ENCODE data around the gene ALK. TPM values are rescaled to one million over a fixed set of nuclear protein-coding genes. Genes with fewer than 3 reads are reported as not detected.

Gene ALK
- total RNA-seq, 4 donors from 2014 or later, result 0.83 to 1.6 (median 1.2) TPM

GRCh38 chr2:29917781-29918180, 3.6 kb downstream of the ALK start:
- WGBS, result 67% methylated on average over 1 of the region's 1 CpG
- Histone ChIP-seq H3K36me3 (no peaks in the 10 kb centered on the region), H3K4me1 (peaks cover 27 to 31% (median 29%) of the 10 kb centered on the region in 4 donors), H3K27me3 (peaks cover 6 to 96% (median 28%) of the 10 kb centered on the region in 4 donors), H3K9me3 (no peaks in the 10 kb centered on the region), H3K27ac (replicated peaks in 1 of 4) (no peak overlapping the region), H3K4me3 (no peak overlapping the region)
- intact Hi-C loops (cut with DNase I), result no loop called here
- no peak for TF ChIP-seq POLR2AphosphoS5 (IDR thresholded peaks at IDR 0.05)
- no peak for TF ChIP-seq POLR2A (IDR thresholded peaks at IDR 0.05; ENCODE audit: low read depth)
- no peak for TF ChIP-seq EP300 (IDR thresholded peaks at IDR 0.05)
- TF ChIP-seq CTCF (IDR thresholded peaks at IDR 0.05), result no peak
- no peak for DNase-seq (ENCODE audit: extremely low spot score)

- Histone ChIP-seq H3K4me3 (no peak overlapping the region), H3K9me3 (no peaks in the 10 kb centered on the region), H3K4me1 (peaks cover 18 to 21% (median 18%) of the 10 kb centered on the region in 4 donors), H3K27ac (replicated peaks in 1 of 4) (no peak overlapping the region), H3K27me3 (peaks cover 3 to 84% (median 24%) of the 10 kb centered on the region in 4 donors), H3K36me3 (no peaks in the 10 kb centered on the region)
- peak; percentile 12 for DNase-seq (ENCODE audit: extremely low spot score)
- TF ChIP-seq EP300 (IDR thresholded peaks at IDR 0.05) (no peak), CTCF (IDR thresholded peaks at IDR 0.05) (no peak), POLR2A (IDR thresholded peaks at IDR 0.05; ENCODE audit: low read depth) (no peak), POLR2AphosphoS5 (IDR thresholded peaks at IDR 0.05) (no peak)
- intact Hi-C loops (cut with DNase I), result no loop called here
Measured at GRCh38 chr2:29916571-29916970, 4.8 kb downstream of the ALK start.

- intact Hi-C loops (cut with DNase I), result no loop called here
- DNase-seq (ENCODE audit: extremely low spot score), result peak; percentile 1
- no peak for TF ChIP-seq EP300 (IDR thresholded peaks at IDR 0.05)
- no peak for TF ChIP-seq CTCF (IDR thresholded peaks at IDR 0.05)
- no peak for TF ChIP-seq POLR2A (IDR thresholded peaks at IDR 0.05; ENCODE audit: low read depth)
- TF ChIP-seq POLR2AphosphoS5 (IDR thresholded peaks at IDR 0.05), result no peak
- Histone ChIP-seq H3K4me3 (no peak overlapping the region), H3K4me1 (no peaks in the 10 kb centered on the region), H3K36me3 (no peaks in the 10 kb centered on the region), H3K27ac (replicated peaks in 1 of 4) (no peak overlapping the region), H3K27me3 (peaks cover 0 to 44% (median 0%) of the 10 kb centered on the region in 4 donors), H3K9me3 (no peaks in the 10 kb centered on the region)
- 79% methylated on average over 1 of the region's 1 CpG for WGBS
Measured at GRCh38 chr2:29910960-29911359, 10.4 kb downstream of the ALK start.

- peaks cover 0 to 44% (median 0%) of the 10 kb centered on the region in 4 donors for H3K27me3 ChIP-seq
- H3K36me3 ChIP-seq, result no peaks in the 10 kb centered on the region
- no peaks in the 10 kb centered on the region for H3K4me1 ChIP-seq
- no peaks in the 10 kb centered on the region for H3K9me3 ChIP-seq
- TF ChIP-seq POLR2A (IDR thresholded peaks at IDR 0.05; ENCODE audit: low read depth), result no peak
- TF ChIP-seq EP300 (IDR thresholded peaks at IDR 0.05), result no peak
- TF ChIP-seq CTCF (IDR thresholded peaks at IDR 0.05), result no peak
- TF ChIP-seq POLR2AphosphoS5 (IDR thresholded peaks at IDR 0.05), result no peak
- DNase-seq (ENCODE audit: extremely low spot score), result no peak
- no peak overlapping the region for H3K4me3 ChIP-seq
- intact Hi-C loops (cut with DNase I), result no loop called here
- no peak overlapping the region for H3K27ac ChIP-seq (replicated peaks in 1 of 4)
Measured at GRCh38 chr2:29910465-29910864, 10.9 kb downstream of the ALK start.

GRCh38 chr2:29902356-29902755, 19.0 kb downstream of the ALK start:
- no peaks in the 10 kb centered on the region for H3K36me3 ChIP-seq
- H3K27ac ChIP-seq (replicated peaks in 1 of 4), result no peak overlapping the region
- no peaks in the 10 kb centered on the region for H3K4me1 ChIP-seq
- no peaks in the 10 kb centered on the region for H3K9me3 ChIP-seq
- DNase-seq (ENCODE audit: extremely low spot score), result no peak
- WGBS, result 40% methylated on average over 1 of the region's 1 CpG
- no peak overlapping the region for H3K4me3 ChIP-seq
- peaks cover 0 to 32% (median 0%) of the 10 kb centered on the region in 4 donors for H3K27me3 ChIP-seq
- TF ChIP-seq EP300 (IDR thresholded peaks at IDR 0.05) (no peak), POLR2A (IDR thresholded peaks at IDR 0.05; ENCODE audit: low read depth) (no peak), CTCF (IDR thresholded peaks at IDR 0.05) (no peak), POLR2AphosphoS5 (IDR thresholded peaks at IDR 0.05) (no peak)
- intact Hi-C loops (cut with DNase I), result no loop called here

Data from esophagus muscularis mucosa (tissue), 4 donors.